ENCODE measurements around the gene SLC14A1.

GRCh38 chr18:45727068-45727467 lies 3.1 kb downstream of the SLC14A1 start:
- TF ChIP-seq EZH2 (IDR thresholded peaks at IDR 0.05; ENCODE audit: low read depth) (no peak), CTCF (conservative IDR thresholded peaks at IDR 0.05) (no peak)
